ENCODE measurements around the gene KIRREL1.

The KIRREL1 gene

GRCh38 chr1:158149175-158149574, 155.7 kb downstream of the KIRREL1 start:
- no peak for DNase-seq

All from activated gamma-delta T cell (primary cell).